ENCODE results near the gene LDLR.

LDLR gene

DNA sequence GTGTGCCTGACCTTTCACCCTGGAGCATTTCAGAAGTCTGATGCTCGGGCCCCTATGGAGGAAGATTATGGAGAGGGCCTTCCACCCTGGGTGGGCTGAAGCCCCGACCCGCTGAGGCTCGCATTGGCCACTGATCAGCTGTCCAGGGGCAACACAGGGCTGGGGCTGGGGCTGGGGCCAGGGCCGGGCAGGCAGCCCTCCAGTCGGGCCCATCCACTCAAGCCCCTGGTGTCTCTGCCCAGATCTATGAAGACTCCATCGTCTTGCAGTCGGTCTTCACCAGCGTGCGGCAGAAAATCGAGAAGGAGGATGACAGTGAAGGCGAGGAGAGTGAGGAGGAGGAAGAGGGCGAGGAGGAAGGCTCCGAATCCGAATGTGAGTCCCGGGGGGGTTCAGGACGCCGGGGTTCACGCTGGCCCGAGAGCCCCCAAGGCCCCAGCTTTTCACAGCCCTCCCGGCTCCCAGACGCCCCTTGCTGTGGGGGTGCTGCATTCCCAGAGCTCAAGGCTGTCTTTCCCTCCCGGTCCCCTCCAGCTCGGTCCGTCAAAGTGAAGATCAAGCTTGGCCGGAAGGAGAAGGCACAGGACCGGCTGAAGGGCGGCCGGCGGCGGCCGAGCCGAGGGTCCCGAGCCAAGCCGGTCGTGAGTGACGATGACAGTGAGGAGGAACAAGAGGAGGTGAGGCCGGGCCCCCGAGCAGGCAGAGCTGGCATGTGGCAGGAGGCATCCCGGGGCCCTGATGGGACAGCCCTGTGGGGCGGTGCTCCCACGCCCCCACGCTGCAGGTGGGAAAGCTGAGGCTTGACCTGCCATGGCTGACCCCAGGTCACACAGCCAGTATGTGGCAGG, 29.5 kb upstream of the LDLR start:
- H3K14ac ChIP-seq (ENCODE audit: low read length), result no peak overlapping the region
- H3K27me3 ChIP-seq (ENCODE audit: insufficient read depth, low read length), result no peaks in the 10 kb centered on the region
- no peak overlapping the region for H3K4me2 ChIP-seq (ENCODE audit: low read length)
- no peak overlapping the region for H3K4me3 ChIP-seq (ENCODE audit: low read depth, low read length)
- no peak overlapping the region for H2AFZ ChIP-seq (ENCODE audit: insufficient read depth, low read length, poor library complexity)
- no peak overlapping the region for H3K18ac ChIP-seq (ENCODE audit: low read length)
- no peak overlapping the region for H4K91ac ChIP-seq (ENCODE audit: low read depth, low read length)
- H3K4me1 ChIP-seq (ENCODE audit: control insufficient read depth in 1 of 2, insufficient read depth in 2 of 2, low read length in 2 of 2), result peaks cover under 1 to 2% of the 10 kb centered on the region in 2 experiments
- no peak overlapping the region for H4K12ac ChIP-seq (ENCODE audit: low read depth, low read length)
- no peak overlapping the region for H2BK12ac ChIP-seq (ENCODE audit: low read length)
- H3K23ac ChIP-seq (ENCODE audit: low read length), result no peak overlapping the region
- DNase-seq, result no peak
- no peak overlapping the region for H2BK120ac ChIP-seq (ENCODE audit: insufficient read depth, low read length, poor library complexity)
- H4K8ac ChIP-seq (ENCODE audit: low read depth, low read length), result no peak overlapping the region
- no peaks in the 10 kb centered on the region for H3K9me3 ChIP-seq (ENCODE audit: insufficient read depth, low read depth, low read length)
- H2AK5ac ChIP-seq (ENCODE audit: low read length), result no peak overlapping the region
- H3K79me2 ChIP-seq (ENCODE audit: control insufficient read depth, insufficient read depth, low read length, poor library complexity), result no peaks in the 10 kb centered on the region
- peaks cover 56 to 57% of the 10 kb centered on the region in 2 experiments for H3K36me3 ChIP-seq (ENCODE audit: control insufficient read depth in 1 of 2, insufficient read depth in 2 of 2, low read length in 2 of 2)
- no peaks in the 10 kb centered on the region for H3K79me1 ChIP-seq (ENCODE audit: low read length)
- H3K27ac ChIP-seq (ENCODE audit: low read depth, low read length), result no peak overlapping the region
- WGBS (ENCODE audit: extremely low coverage, insufficient coverage, insufficient read length), result no CpG with 5 or more reads among the region's 43 CpGs
- no peak overlapping the region for H3K9ac ChIP-seq (ENCODE audit: low read length)
- no peak overlapping the region for H2BK5ac ChIP-seq (ENCODE audit: low read depth, low read length, poor library complexity)
- H3K4ac ChIP-seq (ENCODE audit: low read depth, low read length), result no peak overlapping the region

DNA sequence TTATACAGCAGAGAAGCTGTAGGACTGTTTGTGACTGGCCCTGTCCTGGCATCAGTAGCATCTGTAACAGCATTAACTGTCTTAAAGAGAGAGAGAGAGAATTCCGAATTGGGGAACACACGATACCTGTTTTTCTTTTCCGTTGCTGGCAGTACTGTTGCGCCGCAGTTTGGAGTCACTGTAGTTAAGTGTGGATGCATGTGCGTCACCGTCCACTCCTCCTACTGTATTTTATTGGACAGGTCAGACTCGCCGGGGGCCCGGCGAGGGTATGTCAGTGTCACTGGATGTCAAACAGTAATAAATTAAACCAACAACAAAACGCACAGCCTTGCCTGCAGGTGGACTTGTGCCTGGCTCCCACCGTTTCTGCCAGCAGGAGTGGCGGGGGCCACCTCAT, 27.3 kb upstream of the LDLR start:
- Histone ChIP-seq H4K12ac (ENCODE audit: low read depth, low read length) (no peak overlapping the region), H3K4me2 (ENCODE audit: low read length) (no peak overlapping the region), H4K91ac (ENCODE audit: low read depth, low read length) (no peak overlapping the region), H3K4ac (ENCODE audit: low read depth, low read length) (no peak overlapping the region), H3K4me3 (ENCODE audit: low read depth, low read length) (no peak overlapping the region), H3K27me3 (ENCODE audit: insufficient read depth, low read length) (no peaks in the 10 kb centered on the region), H3K18ac (ENCODE audit: low read length) (no peak overlapping the region), H3K79me1 (ENCODE audit: low read length) (no peaks in the 10 kb centered on the region), H3K79me2 (ENCODE audit: control insufficient read depth, insufficient read depth, low read length, poor library complexity) (no peaks in the 10 kb centered on the region), H3K9me3 (ENCODE audit: insufficient read depth, low read depth, low read length) (no peaks in the 10 kb centered on the region), H2BK5ac (ENCODE audit: low read depth, low read length, poor library complexity) (no peak overlapping the region), H2AK5ac (ENCODE audit: low read length) (no peak overlapping the region), H3K9ac (ENCODE audit: low read length) (no peak overlapping the region), H3K14ac (ENCODE audit: low read length) (no peak overlapping the region), H3K4me1 (ENCODE audit: control insufficient read depth in 1 of 2, insufficient read depth in 2 of 2, low read length in 2 of 2) (peaks cover 6 to 7% of the 10 kb centered on the region in 2 experiments), H4K8ac (ENCODE audit: low read depth, low read length) (no peak overlapping the region), H3K36me3 (ENCODE audit: control insufficient read depth in 1 of 2, insufficient read depth in 2 of 2, low read length in 2 of 2) (peaks cover 49 to 50% of the 10 kb centered on the region in 2 experiments), H2AFZ (ENCODE audit: insufficient read depth, low read length, poor library complexity) (no peak overlapping the region), H3K23ac (ENCODE audit: low read length) (no peak overlapping the region), H3K27ac (ENCODE audit: low read depth, low read length) (no peak overlapping the region), H2BK12ac (ENCODE audit: low read length) (no peak overlapping the region), H2BK120ac (ENCODE audit: insufficient read depth, low read length, poor library complexity) (no peak overlapping the region)
- no CpG with 5 or more reads among the region's 14 CpGs for WGBS (ENCODE audit: extremely low coverage, insufficient coverage, insufficient read length)
- DNase-seq, result no peak

DNA sequence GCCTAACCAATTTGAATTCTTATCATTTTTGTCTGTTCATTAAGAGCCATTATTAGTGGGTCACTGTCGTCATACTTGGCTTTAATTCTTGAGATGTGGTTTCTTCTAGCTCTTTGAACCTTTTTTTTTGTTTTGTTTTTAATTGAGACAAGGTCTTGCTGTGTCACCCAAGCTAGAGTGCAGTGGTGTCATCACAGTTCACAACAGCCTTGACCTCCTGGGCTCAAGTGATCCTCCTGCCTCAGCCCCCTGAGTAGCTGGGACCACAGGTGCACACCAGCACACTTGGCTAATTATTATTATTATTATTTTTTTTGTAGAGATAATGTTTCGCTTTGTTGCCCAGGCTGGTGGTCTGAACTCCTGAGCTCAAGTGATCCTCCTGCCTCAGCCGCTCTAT, 25.8 kb upstream of the LDLR start:
- Histone ChIP-seq H3K79me1 (ENCODE audit: low read length) (no peaks in the 10 kb centered on the region), H2AFZ (ENCODE audit: insufficient read depth, low read length, poor library complexity) (no peak overlapping the region), H2AK5ac (ENCODE audit: low read length) (no peak overlapping the region), H3K14ac (ENCODE audit: low read length) (no peak overlapping the region), H2BK5ac (ENCODE audit: low read depth, low read length, poor library complexity) (no peak overlapping the region), H3K4me2 (ENCODE audit: low read length) (no peak overlapping the region), H3K27ac (ENCODE audit: low read depth, low read length) (no peak overlapping the region), H4K12ac (ENCODE audit: low read depth, low read length) (no peak overlapping the region), H2BK120ac (ENCODE audit: insufficient read depth, low read length, poor library complexity) (no peak overlapping the region), H3K4me1 (ENCODE audit: control insufficient read depth in 1 of 2, insufficient read depth in 2 of 2, low read length in 2 of 2) (peaks cover 6 to 7% of the 10 kb centered on the region in 2 experiments), H3K9me3 (ENCODE audit: insufficient read depth, low read depth, low read length) (no peaks in the 10 kb centered on the region), H3K79me2 (ENCODE audit: control insufficient read depth, insufficient read depth, low read length, poor library complexity) (no peaks in the 10 kb centered on the region), H3K9ac (ENCODE audit: low read length) (no peak overlapping the region), H3K18ac (ENCODE audit: low read length) (no peak overlapping the region), H4K91ac (ENCODE audit: low read depth, low read length) (no peak overlapping the region), H3K36me3 (ENCODE audit: control insufficient read depth in 1 of 2, insufficient read depth in 2 of 2, low read length in 2 of 2) (peaks cover 45 to 46% of the 10 kb centered on the region in 2 experiments), H3K4me3 (ENCODE audit: low read depth, low read length) (no peak overlapping the region), H3K27me3 (ENCODE audit: insufficient read depth, low read length) (no peaks in the 10 kb centered on the region), H3K23ac (ENCODE audit: low read length) (no peak overlapping the region), H2BK12ac (ENCODE audit: low read length) (no peak overlapping the region), H4K8ac (ENCODE audit: low read depth, low read length) (no peak overlapping the region), H3K4ac (ENCODE audit: low read depth, low read length) (no peak overlapping the region)
- no peak for DNase-seq
- no CpG with 5 or more reads among the region's 3 CpGs for WGBS (ENCODE audit: extremely low coverage, insufficient coverage, insufficient read length)

DNA sequence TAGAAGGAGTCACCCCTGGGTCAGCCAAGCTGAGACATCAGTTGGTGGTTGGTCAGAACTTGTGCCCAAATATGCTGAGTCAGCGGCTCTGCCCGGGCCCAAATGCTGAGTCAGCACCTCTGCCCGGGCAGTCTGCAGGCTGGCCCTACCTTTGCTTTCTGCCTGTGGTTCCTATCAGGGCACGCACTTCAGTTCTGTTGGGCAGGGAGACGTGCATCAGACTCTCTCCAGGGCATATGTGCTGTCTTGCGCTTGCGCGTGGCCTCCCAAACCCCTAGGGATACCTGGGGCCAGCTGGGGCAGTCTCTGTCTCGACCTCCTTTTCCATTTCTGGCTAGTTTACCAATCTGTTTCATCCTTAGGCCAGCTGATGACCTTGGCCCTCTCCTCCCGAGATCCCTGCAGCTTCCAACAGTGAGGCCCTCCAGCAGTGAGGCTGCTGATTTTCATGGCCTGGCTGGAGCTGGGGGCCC, 24.4 kb upstream of the LDLR start:
- no CpG with 5 or more reads among the region's 10 CpGs for WGBS (ENCODE audit: extremely low coverage, insufficient coverage, insufficient read length)
- Histone ChIP-seq H3K4me2 (ENCODE audit: low read length) (no peak overlapping the region), H3K14ac (ENCODE audit: low read length) (no peak overlapping the region)

More for the DNA sequence above, 24.4 kb upstream of the LDLR start:
- Histone ChIP-seq H3K23ac (ENCODE audit: low read length) (no peak overlapping the region), H3K36me3 (ENCODE audit: control insufficient read depth in 1 of 2, insufficient read depth in 2 of 2, low read length in 2 of 2) (peaks cover 35% of the 10 kb centered on the region in 2 experiments), H2BK120ac (ENCODE audit: insufficient read depth, low read length, poor library complexity) (no peak overlapping the region), H3K79me2 (ENCODE audit: control insufficient read depth, insufficient read depth, low read length, poor library complexity) (no peaks in the 10 kb centered on the region), H4K91ac (ENCODE audit: low read depth, low read length) (no peak overlapping the region), H3K79me1 (ENCODE audit: low read length) (no peaks in the 10 kb centered on the region), H3K27ac (ENCODE audit: low read depth, low read length) (no peak overlapping the region), H4K12ac (ENCODE audit: low read depth, low read length) (no peak overlapping the region), H2BK12ac (ENCODE audit: low read length) (no peak overlapping the region), H4K8ac (ENCODE audit: low read depth, low read length) (no peak overlapping the region), H3K4me3 (ENCODE audit: low read depth, low read length) (no peak overlapping the region), H2AFZ (ENCODE audit: insufficient read depth, low read length, poor library complexity) (no peak overlapping the region), H2AK5ac (ENCODE audit: low read length) (no peak overlapping the region), H3K18ac (ENCODE audit: low read length) (no peak overlapping the region), H3K9ac (ENCODE audit: low read length) (no peak overlapping the region), H3K27me3 (ENCODE audit: insufficient read depth, low read length) (no peaks in the 10 kb centered on the region), H2BK5ac (ENCODE audit: low read depth, low read length, poor library complexity) (no peak overlapping the region), H3K4me1 (ENCODE audit: control insufficient read depth in 1 of 2, insufficient read depth in 2 of 2, low read length in 2 of 2) (peaks cover 6 to 7% of the 10 kb centered on the region in 2 experiments), H3K9me3 (ENCODE audit: insufficient read depth, low read depth, low read length) (no peaks in the 10 kb centered on the region), H3K4ac (ENCODE audit: low read depth, low read length) (no peak overlapping the region)
- peak in 1 of 2 donors; percentile 57 for DNase-seq

All from trophoblast cell (in vitro differentiated cells and primary cell).